ENCODE measurements around the gene PDF.

PDF gene

GRCh38 chr16:69329369-69330285, 761 bp downstream of the PDF start:
- TF ChIP-seq CTCF (IDR thresholded peaks at IDR 0.05; ENCODE audit: extremely low read depth, insufficient read depth, missing control alignments) = no peak
- in situ Hi-C loops (cut with MboI; ENCODE audit: low pct_unique_long_range_greater_than_20kb, low sequenced_read_pairs, unreplicated experiment) = no loop called here
- peak; percentile 71 for DNase-seq (ENCODE audit: low spot score)

GRCh38 chr16:69328854-69329316, 1.5 kb downstream of the PDF start:
- in situ Hi-C loops (cut with MboI; ENCODE audit: low pct_unique_long_range_greater_than_20kb, low sequenced_read_pairs, unreplicated experiment) = no loop called here
- TF ChIP-seq CTCF (IDR thresholded peaks at IDR 0.05; ENCODE audit: extremely low read depth, insufficient read depth, missing control alignments) = no peak
- no peak for DNase-seq (ENCODE audit: low spot score)

GRCh38 chr16:69327585-69328310, 2.6 kb downstream of the PDF start:
- no peak for DNase-seq (ENCODE audit: low spot score)
- in situ Hi-C loops (cut with MboI; ENCODE audit: low pct_unique_long_range_greater_than_20kb, low sequenced_read_pairs, unreplicated experiment) = no loop called here
- no peak for TF ChIP-seq CTCF (IDR thresholded peaks at IDR 0.05; ENCODE audit: extremely low read depth, insufficient read depth, missing control alignments)

GRCh38 chr16:69326172-69326873, 4.1 kb downstream of the PDF start:
- no peak for DNase-seq (ENCODE audit: low spot score)
- in situ Hi-C loops (cut with MboI; ENCODE audit: low pct_unique_long_range_greater_than_20kb, low sequenced_read_pairs, unreplicated experiment) = no loop called here
- no peak for TF ChIP-seq CTCF (IDR thresholded peaks at IDR 0.05; ENCODE audit: extremely low read depth, insufficient read depth, missing control alignments)

GRCh38 chr16:69325784-69326171, 4.6 kb downstream of the PDF start:
- DNase-seq (ENCODE audit: low spot score) = no peak
- in situ Hi-C loops (cut with MboI; ENCODE audit: low pct_unique_long_range_greater_than_20kb, low sequenced_read_pairs, unreplicated experiment) = no loop called here
- TF ChIP-seq CTCF (IDR thresholded peaks at IDR 0.05; ENCODE audit: extremely low read depth, insufficient read depth, missing control alignments) = no peak

- in situ Hi-C loops (cut with MboI; ENCODE audit: low pct_unique_long_range_greater_than_20kb, low sequenced_read_pairs, unreplicated experiment) = no loop called here
- no peak for TF ChIP-seq CTCF (IDR thresholded peaks at IDR 0.05; ENCODE audit: extremely low read depth, insufficient read depth, missing control alignments)
- DNase-seq (ENCODE audit: low spot score) = no peak
Observed at GRCh38 chr16:69324585-69325253, 5.7 kb downstream of the PDF start.
